IMR-90 (cell line): ENCODE results near the gene PHAF1. TPM values are rescaled to one million over a fixed set of nuclear protein-coding genes. Genes with fewer than 3 reads are reported as not detected.

Source experiments
- ATAC-seq: fragments of 200-7000 bp; cut with Tn5 transposase; 2 replicates; pipeline ENCODE4 v1.9.1; 2020; ENCODE audit warnings: low read depth, mild to moderate bottlenecking, moderate library complexity
- BruUV-seq: library from RNA; stranded (reverse); fragments of 400-500 nt; replicated peaks from 2 replicates; lab custom pipeline; 2021; lab: Mats Ljungman, UMichigan
- CTCF ChIA-PET: fragments of 300-600 bp; formaldehyde crosslinking; extraction: SDS; loops from one replicate; lab custom pipeline; 2021; ENCODE audit warnings: antibody characterized with exemption; lab: Yijun Ruan, JAX
- POLR2A ChIA-PET: fragments of 300-600 bp; sonication (Branson Sonifier 250); formaldehyde crosslinking; loops from one replicate; lab custom pipeline; 2022; ENCODE audit warnings: antibody characterized with exemption; ENCODE audit not compliant: unreplicated experiment; lab: Charles Lee
- DNase-seq: peaks from one replicate; pipeline ENCODE4 v3.0.0; 2013
- H2AFZ ChIP-seq: replicated peaks from 2 replicates; pipeline ENCODE3; 2013; ENCODE audit warnings: low read length, mild to moderate bottlenecking; ENCODE audit not compliant: poor library complexity
- H2AK5ac ChIP-seq: 2 replicates; pipeline ENCODE4 v1.6.1; 2013; ENCODE audit warnings: low read depth, low read length, inconsistent platforms
- H2AK9ac ChIP-seq: replicated peaks from 2 replicates; pipeline ENCODE3; 2013; ENCODE audit warnings: mild to moderate bottlenecking, low read depth, low read length, moderate library complexity; ENCODE audit not compliant: poor library complexity
- H2BK120ac ChIP-seq: 2 replicates; pipeline ENCODE4 v1.6.1; 2013; ENCODE audit warnings: low read depth, low read length, inconsistent platforms
- H2BK15ac ChIP-seq: 3 replicates; pipeline ENCODE4 v1.6.1; 2013; ENCODE audit warnings: low read depth, low read length, inconsistent platforms
- H2BK20ac ChIP-seq: 2 replicates; pipeline ENCODE4 v1.6.1; 2013; ENCODE audit warnings: low read depth, mild to moderate bottlenecking, inconsistent platforms, low read length, moderate library complexity
- H2BK5ac ChIP-seq: 2 replicates; pipeline ENCODE4 v1.6.1; 2013; ENCODE audit warnings: mild to moderate bottlenecking, low read depth, low read length, inconsistent platforms; ENCODE audit not compliant: poor library complexity, severe bottlenecking
- H3K14ac ChIP-seq: replicated peaks from 2 replicates; pipeline ENCODE4 v1.6.1; 2013; ENCODE audit warnings: low read depth, low read length, inconsistent platforms
- H3K18ac ChIP-seq: 2 replicates; pipeline ENCODE4 v1.6.1; 2013; ENCODE audit warnings: low read depth, low read length, control low read depth
- H3K23ac ChIP-seq: 2 replicates; pipeline ENCODE4 v1.6.1; 2013; ENCODE audit warnings: low read depth, low read length, inconsistent platforms
- H3K27ac ChIP-seq: 2 replicates; pipeline ENCODE4 v1.5.1; 2013; ENCODE audit warnings: mild to moderate bottlenecking, control low read depth, low read length; ENCODE audit not compliant: insufficient read depth
- H3K27me3 ChIP-seq: 2 replicates; pipeline ENCODE4 v1.6.1; 2013; ENCODE audit warnings: low read length; ENCODE audit not compliant: control insufficient read depth, insufficient read depth
- H3K36me3 ChIP-seq: 2 replicates; pipeline ENCODE4 v1.6.1; 2013; ENCODE audit warnings: low read length, mixed read lengths; ENCODE audit not compliant: control insufficient read depth, insufficient read depth
- H3K4ac ChIP-seq: 2 replicates; pipeline ENCODE4 v1.6.1; 2013; ENCODE audit warnings: low read depth, low read length, inconsistent platforms
- H3K4me1 ChIP-seq: 2 replicates; pipeline ENCODE4 v1.6.1; 2013; ENCODE audit warnings: low read length, mixed read lengths; ENCODE audit not compliant: control insufficient read depth, insufficient read depth
- H3K4me2 ChIP-seq: 2 replicates; pipeline ENCODE4 v1.6.1; 2013; ENCODE audit warnings: low read depth, mild to moderate bottlenecking, control low read depth, low read length, moderate library complexity
- H3K4me3 ChIP-seq: 2 replicates; pipeline ENCODE4 v1.5.1; 2013; ENCODE audit warnings: low read depth, mild to moderate bottlenecking, control low read depth, low read length, moderate library complexity; ENCODE audit not compliant: insufficient read depth
- H3K56ac ChIP-seq: 2 replicates; pipeline ENCODE4 v1.6.1; 2013; ENCODE audit warnings: low read length, inconsistent platforms; ENCODE audit not compliant: insufficient read depth; ENCODE audit errors: extremely low read depth
- H3K79me1 ChIP-seq, 2 experiments: 2 replicates each; pipeline ENCODE4 v1.6.1; 2013; ENCODE audit warnings: low read length in 2 of 2, inconsistent platforms in 1 of 2, low read depth in 1 of 2
- H3K9ac ChIP-seq: 2 replicates; pipeline ENCODE4 v1.6.1; 2013; ENCODE audit warnings: low read depth, low read length, control low read depth
- H3K9me1 ChIP-seq: 2 replicates; pipeline ENCODE4 v1.6.1; 2013; ENCODE audit warnings: low read length, inconsistent platforms; ENCODE audit not compliant: insufficient read depth
- H3K9me3 ChIP-seq: 2 replicates; pipeline ENCODE4 v1.6.1; 2013; ENCODE audit warnings: low read length; ENCODE audit not compliant: control insufficient read depth, insufficient read depth
- H4K20me1 ChIP-seq: 2 replicates; pipeline ENCODE4 v1.6.1; 2013; ENCODE audit warnings: low read length, inconsistent platforms; ENCODE audit not compliant: insufficient read depth
- H4K5ac ChIP-seq: 2 replicates; pipeline ENCODE4 v1.6.1; 2013; ENCODE audit warnings: mild to moderate bottlenecking, low read depth, low read length, control low read depth
- H4K8ac ChIP-seq, 2 experiments: 2 replicates each; pipeline ENCODE4 v1.6.1; 2013; ENCODE audit warnings: low read depth in 2 of 2, low read length in 2 of 2, control low read depth in 1 of 2, inconsistent platforms in 1 of 2
- H4K91ac ChIP-seq: 2 replicates; pipeline ENCODE4 v1.6.1; 2013; ENCODE audit warnings: low read depth, low read length, inconsistent platforms; ENCODE audit not compliant: insufficient read depth
- BHLHE40 ChIP-seq: fragments of 150-350 bp; IDR thresholded peaks from 2 replicates; pipeline ENCODE4 v1.6.1; 2016; ENCODE audit warnings: mild to moderate bottlenecking, low read depth, low read length
- CTCF ChIP-seq: conservative IDR thresholded peaks from 2 replicates; pipeline ENCODE4 v1.5.1; 2012; ENCODE audit warnings: mild to moderate bottlenecking, low read depth, low read length, improper control_type of control experiment
- FOS ChIP-seq: fragments of 150-350 bp; IDR thresholded peaks from 2 replicates; pipeline ENCODE4 v1.6.1; 2016; ENCODE audit warnings: low read depth, low read length
- MXI1 ChIP-seq: IDR thresholded peaks from 2 replicates; pipeline ENCODE4 v1.6.1; 2012; ENCODE audit warnings: low read depth, mild to moderate bottlenecking, low read length, moderate library complexity, borderline replicate concordance
- RAD21 ChIP-seq: IDR thresholded peaks from 2 replicates; pipeline ENCODE4 v1.6.1; 2012; ENCODE audit warnings: low read length, improper control_type of control experiment
- WGBS, 2 experiments: methylation state at CpG; one replicate each; pipeline versions ENCODE4 v1.1.5 to v1.1.7; 2013; ENCODE audit warnings: missing lambda C conversion rate in 2 of 2; ENCODE audit not compliant: insufficient read length in 1 of 2; ENCODE audit errors: extremely low coverage in 2 of 2; 5-methylcytosine and 5-hydroxymethylcytosine counted together
- dilution Hi-C: fragments of 300-500 bp; cut with HindIII; formaldehyde crosslinking; loops from one replicate; pipeline ENCODE4 v1.14.3; 2018; ENCODE audit warnings: low sequenced_read_pairs; ENCODE audit not compliant: unreplicated experiment
- in situ Hi-C: fragments of 300-500 bp; cut with MboI; formaldehyde crosslinking; loops from 3 replicates; pipeline ENCODE4 v1.14.3; 2019; ENCODE audit warnings: low sequenced_read_pairs, inconsistent platforms, mixed read lengths
- intact Hi-C: fragments of 100-400 bp; cut with micrococcal nuclease; formaldehyde crosslinking; loops from 2 replicates; pipeline ENCODE4 v1.10.0; 2022
- polyA plus RNA-seq, 3 experiments: library from polyadenylated mRNA; depleted of rRNA; stranded (reverse); fragments of >200 nt; gene quantifications; 2 replicates each; pipeline ENCODE4 v1.2.3, GENCODE V29; 2012; ENCODE audit warnings: low replicate concordance in 1 of 3
- total RNA-seq: library from RNA; depleted of rRNA; stranded (reverse); fragments of >200 nt; gene quantifications from 2 replicates; pipeline ENCODE4 v1.2.3, GENCODE V29; 2012

The PHAF1 gene
- total and polyA plus RNA-seq, 2 of the 4 experiments (the other 2 are of a cell fraction) = 14.0 to 19.8 TPM

- DNase-seq (no peak), ATAC-seq (no peak)
- H3K27me3 ChIP-seq = no peaks in the 10 kb centered on the region
- no peak overlapping the region for H2BK120ac ChIP-seq
- peaks cover 5% of the 10 kb centered on the region; the same call in 1 of the 2 replicates for H3K4me1 ChIP-seq
- WGBS, 2 experiments = no CpG with 5 or more reads among the region's 2 CpGs
- no peak overlapping the region for H3K27ac ChIP-seq
- no peak overlapping the region for H3K9ac ChIP-seq
- no peak overlapping the region for H3K23ac ChIP-seq
- no peak overlapping the region for H4K5ac ChIP-seq
- no peak overlapping the region for H3K4me3 ChIP-seq
- H3K4me2 ChIP-seq = no peak overlapping the region
- H3K14ac ChIP-seq = no peak overlapping the region
- CTCF ChIA-PET = no interaction called here
- POLR2A ChIA-PET = no interaction called here
- no peak overlapping the region for H4K91ac ChIP-seq
- H2BK20ac ChIP-seq = no peak overlapping the region
- H4K20me1 ChIP-seq = peaks cover 7% of the 10 kb centered on the region; the same call in 1 of the 2 replicates
- H3K36me3 ChIP-seq = peaks cover 52% of the 10 kb centered on the region
- in situ Hi-C loops = no loop called here
- dilution Hi-C loops = no loop called here
- H3K9me3 ChIP-seq = no peaks in the 10 kb centered on the region
- BruUV-seq = no TSS peak
- no peak overlapping the region for H3K56ac ChIP-seq
- no peak overlapping the region for H2AK9ac ChIP-seq
- no peak overlapping the region for H2BK15ac ChIP-seq
- H2AFZ ChIP-seq = no peak overlapping the region
- H3K18ac ChIP-seq = no peak overlapping the region
- no peak overlapping the region for H2AK5ac ChIP-seq
- H3K79me1 ChIP-seq = peaks cover 0 to 30% of the 10 kb centered on the region in 2 experiments; a peak in 2 of 4 replicates
- H2BK5ac ChIP-seq = no peak overlapping the region
- H4K8ac ChIP-seq = no peak overlapping the region
- TF ChIP-seq FOS (no peak), BHLHE40 (no peak), RAD21 (no peak), CTCF (no peak), MXI1 (no peak)
- peaks cover 4% of the 10 kb centered on the region; the same call in 1 of the 2 replicates for H3K9me1 ChIP-seq
- intact Hi-C loops = no loop called here
- no peak overlapping the region for H3K4ac ChIP-seq
Measured at GRCh38 chr16:67148221-67148620, 38.5 kb downstream of the PHAF1 start.
